Femur (tissue), 1 donor: ENCODE data around the gene SUSD4.

ENCODE experiments used
- DNase-seq: peaks from one replicate; pipeline ENCODE4 v3.0.0-alpha.2; 2017

SUSD4 gene

GRCh38 chr1:223329252-223329651 lies 34.7 kb downstream of the SUSD4 start:
- no peak for DNase-seq

GRCh38 chr1:223328566-223328965 lies 35.4 kb downstream of the SUSD4 start:
- DNase-seq, result no peak

- DNase-seq, result no peak
Measured at GRCh38 chr1:223326776-223327175, 37.2 kb downstream of the SUSD4 start.

GRCh38 chr1:223323491-223324484 lies 40.2 kb downstream of the SUSD4 start:
- DNase-seq, result no peak

- no peak for DNase-seq
Measured at GRCh38 chr1:223322868-223323267, 41.1 kb downstream of the SUSD4 start.

- no peak for DNase-seq
Measured at GRCh38 chr1:223320959-223321358, 43.0 kb downstream of the SUSD4 start.

GRCh38 chr1:223319905-223320580 lies 43.9 kb downstream of the SUSD4 start:
- no peak for DNase-seq

- no peak for DNase-seq
Measured at GRCh38 chr1:223319398-223319797, 44.6 kb downstream of the SUSD4 start.

- DNase-seq, result no peak
Measured at GRCh38 chr1:223316082-223316481, 47.9 kb downstream of the SUSD4 start.

GRCh38 chr1:223315665-223316064 lies 48.3 kb downstream of the SUSD4 start:
- DNase-seq, result no peak

GRCh38 chr1:223313415-223313754 lies 50.6 kb downstream of the SUSD4 start:
- DNase-seq, result no peak

GRCh38 chr1:223312705-223313414 lies 51.1 kb downstream of the SUSD4 start:
- DNase-seq, result no peak

- no peak for DNase-seq
Measured at GRCh38 chr1:223312273-223312672, 51.7 kb downstream of the SUSD4 start.

- no peak for DNase-seq
Measured at GRCh38 chr1:223311826-223312225, 52.1 kb downstream of the SUSD4 start.

GRCh38 chr1:223308136-223308535 lies 55.8 kb downstream of the SUSD4 start:
- DNase-seq, result no peak

- no peak for DNase-seq
Measured at GRCh38 chr1:223307544-223307943, 56.4 kb downstream of the SUSD4 start.

- no peak for DNase-seq
Measured at GRCh38 chr1:223304931-223305330, 59.0 kb downstream of the SUSD4 start.

- no peak for DNase-seq
Measured at GRCh38 chr1:223301371-223301770, 62.6 kb downstream of the SUSD4 start.

- DNase-seq, result no peak
Measured at GRCh38 chr1:223299553-223299952, 64.4 kb downstream of the SUSD4 start.

- no peak for DNase-seq
Measured at GRCh38 chr1:223298701-223299100, 65.3 kb downstream of the SUSD4 start.

- no peak for DNase-seq
Measured at GRCh38 chr1:223297800-223298199, 66.2 kb downstream of the SUSD4 start.

GRCh38 chr1:223291796-223292195 lies 72.2 kb downstream of the SUSD4 start:
- DNase-seq, result no peak

- no peak for DNase-seq
Measured at GRCh38 chr1:223290397-223290796, 73.6 kb downstream of the SUSD4 start.

- DNase-seq, result no peak
Measured at GRCh38 chr1:223289621-223290020, 74.4 kb downstream of the SUSD4 start.
